PFSK-1 (cell line): ENCODE data around the gene FUBP3.

Experiments
- FOXP2 ChIP-seq: optimal IDR thresholded peaks from 2 replicates; pipeline ENCODE3; 2011; ENCODE audit warnings: borderline replicate concordance, control low read depth, inconsistent platforms; ENCODE audit not compliant: insufficient read depth; ENCODE audit errors: extremely low read length, extremely low read depth
- POLR2AphosphoS5 ChIP-seq: IDR thresholded peaks from 2 replicates; pipeline ENCODE4 v1.6.1; 2012; ENCODE audit warnings: low read depth, mild to moderate bottlenecking, control low read depth, low read length, moderate library complexity
- SIN3A ChIP-seq: IDR thresholded peaks from 2 replicates; pipeline ENCODE4 v1.6.1; 2012; ENCODE audit warnings: mild to moderate bottlenecking, low read length, moderate library complexity, borderline replicate concordance; ENCODE audit not compliant: insufficient read depth

- TF ChIP-seq SIN3A (no peak), FOXP2 (no peak), POLR2AphosphoS5 (no peak)
These were observed 43.4 kb upstream of the FUBP3 start for GRCh38 chr9:130535818-130536521.
